GM23338 (cell line): ENCODE data around the gene TSR1. TPM values are rescaled to one million over a fixed set of nuclear protein-coding genes. Genes with fewer than 3 reads are reported as not detected.

Experiments
- ATAC-seq: fragments of 200-7000 bp; cut with Tn5 transposase; 3 replicates; pipeline ENCODE4 v1.9.1; 2020
- DNase-seq: peaks from one replicate; pipeline ENCODE4 v3.0.0-alpha.2; 2015; ENCODE audit warnings: low spot score
- H2AFZ ChIP-seq: fragments of 200-600 bp; sonication (generic); 2 replicates; pipeline ENCODE4 v1.8.0; 2016; ENCODE audit warnings: antibody characterized with exemption, mild to moderate bottlenecking, moderate library complexity
- H3F3A ChIP-seq: fragments of 200-600 bp; sonication (generic); replicated peaks from 2 replicates; pipeline ENCODE4 v1.8.0; 2017; ENCODE audit warnings: antibody characterized with exemption, mixed run types, low read depth
- H3K27ac ChIP-seq: fragments of 200-600 bp; sonication (generic); 2 replicates; pipeline ENCODE4 v1.6.1; 2016; ENCODE audit warnings: low read depth
- H3K27me3 ChIP-seq: fragments of 200-600 bp; sonication (generic); 2 replicates; pipeline ENCODE4 v1.8.0; 2016; ENCODE audit warnings: mild to moderate bottlenecking, mixed run types, moderate library complexity; ENCODE audit not compliant: insufficient read depth
- H3K36me3 ChIP-seq: fragments of 200-600 bp; sonication (generic); 2 replicates; pipeline ENCODE4 v1.8.0; 2016; ENCODE audit warnings: mild to moderate bottlenecking; ENCODE audit not compliant: insufficient read depth
- H3K4me1 ChIP-seq: fragments of 200-600 bp; sonication (generic); 2 replicates; pipeline ENCODE4 v1.8.0; 2016; ENCODE audit warnings: mild to moderate bottlenecking, moderate library complexity; ENCODE audit not compliant: insufficient read depth
- H3K4me2 ChIP-seq: fragments of 200-600 bp; sonication (generic); 2 replicates; pipeline ENCODE4 v1.7.1; 2017; ENCODE audit warnings: mixed run types
- H3K4me3 ChIP-seq: fragments of 200-600 bp; sonication (generic); 2 replicates; pipeline ENCODE4 v1.6.1; 2016; ENCODE audit warnings: mixed run types
- H3K79me2 ChIP-seq: fragments of 200-600 bp; sonication (generic); replicated peaks from 2 replicates; pipeline ENCODE4 v1.8.0; 2017; ENCODE audit warnings: mild to moderate bottlenecking; ENCODE audit not compliant: insufficient read depth
- H3K9me2 ChIP-seq: fragments of 200-600 bp; sonication (generic); 2 replicates; pipeline ENCODE4 v1.8.0; 2017; ENCODE audit not compliant: insufficient read depth
- H4K20me1 ChIP-seq: fragments of 200-600 bp; sonication (generic); replicated peaks from 2 replicates; pipeline ENCODE4 v1.8.0; 2017; ENCODE audit warnings: mild to moderate bottlenecking; ENCODE audit not compliant: insufficient read depth
- H3K27ac Mint-ChIP-seq: 2 replicates; pipeline ENCODE4 v1.8.0; 2020; ENCODE audit warnings: inconsistent platforms, mild to moderate bottlenecking, moderate library complexity, mixed read lengths
- H3K27me3 Mint-ChIP-seq: 3 replicates; pipeline ENCODE4 v1.8.0; 2022; ENCODE audit warnings: low read depth, mild to moderate bottlenecking, moderate library complexity, mixed read lengths, inconsistent platforms; ENCODE audit not compliant: insufficient read depth, poor library complexity
- H3K36me3 Mint-ChIP-seq: 3 replicates; pipeline ENCODE4 v1.8.0; 2021; ENCODE audit warnings: low read depth, mild to moderate bottlenecking, inconsistent platforms, moderate library complexity, mixed read lengths
- H3K4me1 Mint-ChIP-seq: 3 replicates; pipeline ENCODE4 v1.8.0; 2020; ENCODE audit warnings: mild to moderate bottlenecking, inconsistent platforms, mixed read lengths
- H3K4me3 Mint-ChIP-seq: 3 replicates; pipeline ENCODE4 v1.8.0; 2021; ENCODE audit warnings: moderate library complexity, mild to moderate bottlenecking, inconsistent platforms, mixed read lengths
- H3K9me3 Mint-ChIP-seq: 3 replicates; pipeline ENCODE4 v1.8.0; 2020; ENCODE audit warnings: moderate library complexity, mild to moderate bottlenecking, inconsistent platforms, mixed read lengths
- CREB1 ChIP-seq: fragments of 250-450 bp; sonication (Bioruptor Pico); IDR thresholded peaks from 2 replicates; pipeline ENCODE4 v1.5.0; 2020; ENCODE audit warnings: low read depth, mild to moderate bottlenecking, moderate library complexity
- EZH2 ChIP-seq: fragments of 200-600 bp; sonication (generic); IDR thresholded peaks from one replicate; pipeline ENCODE4 v1.8.0; 2017; ENCODE audit warnings: antibody characterized with exemption, mild to moderate bottlenecking, low read depth; ENCODE audit not compliant: unreplicated experiment
- EZH2phosphoT487 ChIP-seq: fragments of 200-600 bp; sonication (generic); IDR thresholded peaks from one replicate; pipeline ENCODE4 v1.8.1; 2018; ENCODE audit warnings: antibody characterized with exemption; ENCODE audit not compliant: unreplicated experiment
- JUNB ChIP-seq: IDR thresholded peaks from one replicate; pipeline ENCODE4 v1.6.1; 2016; ENCODE audit warnings: antibody characterized with exemption; ENCODE audit not compliant: unreplicated experiment
- NANOG ChIP-seq: IDR thresholded peaks from 2 replicates; pipeline ENCODE4 v1.6.1; 2016; ENCODE audit warnings: antibody characterized with exemption, borderline replicate concordance
- POLR2AphosphoS5 ChIP-seq: IDR thresholded peaks from 2 replicates; pipeline ENCODE4 v1.6.1; 2016; ENCODE audit warnings: antibody characterized with exemption, low read depth
- STAT1 ChIP-seq: IDR thresholded peaks from one replicate; pipeline ENCODE4 v1.6.1; 2016; ENCODE audit warnings: antibody characterized with exemption; ENCODE audit not compliant: unreplicated experiment
- ZNF114 ChIP-seq: fragments of 250-450 bp; sonication (Bioruptor Pico); IDR thresholded peaks from 2 replicates; pipeline ENCODE4 v1.5.0; 2020; ENCODE audit warnings: mild to moderate bottlenecking, moderate library complexity
- ZNF331 ChIP-seq: fragments of 250-450 bp; sonication (Bioruptor Pico); IDR thresholded peaks from 2 replicates; pipeline ENCODE4 v1.5.0; 2020; ENCODE audit warnings: low read depth, mild to moderate bottlenecking, moderate library complexity
- polyA plus RNA-seq: library from polyadenylated mRNA; unstranded; fragments of >200 nt; fragmentation: Nextera tagmentation; extraction: Ambion mirVana; gene quantifications from 2 replicates; pipeline ENCODE4 v1.2.1, GENCODE V29; 2016
- total RNA-seq: library from RNA; depleted of rRNA; stranded (reverse); fragments of >200 nt; shearing (Covaris generic); gene quantifications from 2 replicates; pipeline ENCODE4 v1.2.3, GENCODE V29; 2014
- TF ChIP-seq, protein P1 (sequence below): IDR thresholded peaks from one replicate; pipeline ENCODE4 v1.6.1; 2018; ENCODE audit warnings: antibody characterized with exemption; ENCODE audit not compliant: unreplicated experiment
- TF ChIP-seq, protein P2 (sequence below), 2 experiments: fragments of 200-600 bp in 1 of 2; sonication (generic) in 1 of 2; conservative IDR thresholded peaks; 2 replicates each; pipeline versions ENCODE4 v1.5.1 to v1.6.1; 2016 to 2017; ENCODE audit warnings: antibody characterized with exemption in 2 of 2, low read depth in 2 of 2, mild to moderate bottlenecking in 2 of 2, moderate library complexity in 1 of 2
- TF ChIP-seq, protein P3 (sequence below): IDR thresholded peaks from 2 replicates; pipeline ENCODE4 v1.6.1; 2016; ENCODE audit warnings: antibody characterized with exemption

The TSR1 gene
- total and polyA plus RNA-seq, 2 experiments from 2014 or later: 36.9 to 108 TPM

DNA sequence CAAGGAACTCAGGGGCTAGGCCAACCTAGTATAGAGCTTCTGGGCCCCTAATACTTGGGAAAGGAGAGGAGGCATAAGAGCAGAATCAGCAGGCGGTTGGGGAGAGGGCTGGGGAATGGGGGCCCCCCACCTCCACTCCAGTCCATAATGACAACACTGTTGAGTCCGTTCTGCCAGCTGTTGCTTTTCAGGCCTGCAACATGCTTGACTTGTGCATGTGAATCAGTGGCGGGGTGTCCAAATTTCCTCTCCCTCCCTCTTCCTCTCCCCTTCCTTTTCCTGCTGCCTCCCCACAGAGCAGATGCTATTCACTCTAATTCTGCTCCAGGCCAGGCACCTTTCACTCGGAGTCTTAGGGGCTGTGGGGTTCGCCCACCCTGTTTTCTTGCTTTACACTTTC, 32.8 kb upstream of the TSR1 start:
- Histone ChIP-seq H3K9me2 (no peaks in the 10 kb centered on the region), H3K4me3 (no peak overlapping the region), H3K27ac (no peak overlapping the region), H3K36me3 (no peaks in the 10 kb centered on the region), H3K27me3 (no peaks in the 10 kb centered on the region), H2AFZ (no peak overlapping the region), H3K79me2 (no peaks in the 10 kb centered on the region), H3K4me2 (no peak overlapping the region), H3K4me1 (no peaks in the 10 kb centered on the region; the same call in 1 of the 2 replicates), H3F3A (0 out of 2 replicates have a peak, but pooled peaks cover 3% of the 10 kb centered on the region), H4K20me1 (no peaks in the 10 kb centered on the region; the same call in none of the 2 replicates)
- Mint-ChIP-seq H3K27me3 (peaks cover 18% of the 10 kb centered on the region), H3K4me3 (no peak overlapping the region), H3K36me3 (peaks cover 12% of the 10 kb centered on the region; the same call in 2 of the 3 replicates), H3K27ac (peak overlapping the region; percentile 67; the same call in 1 of the 2 replicates), H3K9me3 (no peaks in the 10 kb centered on the region), H3K4me1 (peaks cover 17% of the 10 kb centered on the region)
- no peak for DNase-seq
- ATAC-seq: no peak
- TF ChIP-seq NANOG (no peak), ZNF331 (CRISPR knock-in tag) (no peak), EZH2phosphoT487 (no peak), JUNB (no peak), ZNF114 (no peak), STAT1 (no peak), CREB1 (CRISPR knock-in tag) (no peak), EZH2 (no peak), POLR2AphosphoS5 (no peak)
- TF ChIP-seq, protein P1, sequence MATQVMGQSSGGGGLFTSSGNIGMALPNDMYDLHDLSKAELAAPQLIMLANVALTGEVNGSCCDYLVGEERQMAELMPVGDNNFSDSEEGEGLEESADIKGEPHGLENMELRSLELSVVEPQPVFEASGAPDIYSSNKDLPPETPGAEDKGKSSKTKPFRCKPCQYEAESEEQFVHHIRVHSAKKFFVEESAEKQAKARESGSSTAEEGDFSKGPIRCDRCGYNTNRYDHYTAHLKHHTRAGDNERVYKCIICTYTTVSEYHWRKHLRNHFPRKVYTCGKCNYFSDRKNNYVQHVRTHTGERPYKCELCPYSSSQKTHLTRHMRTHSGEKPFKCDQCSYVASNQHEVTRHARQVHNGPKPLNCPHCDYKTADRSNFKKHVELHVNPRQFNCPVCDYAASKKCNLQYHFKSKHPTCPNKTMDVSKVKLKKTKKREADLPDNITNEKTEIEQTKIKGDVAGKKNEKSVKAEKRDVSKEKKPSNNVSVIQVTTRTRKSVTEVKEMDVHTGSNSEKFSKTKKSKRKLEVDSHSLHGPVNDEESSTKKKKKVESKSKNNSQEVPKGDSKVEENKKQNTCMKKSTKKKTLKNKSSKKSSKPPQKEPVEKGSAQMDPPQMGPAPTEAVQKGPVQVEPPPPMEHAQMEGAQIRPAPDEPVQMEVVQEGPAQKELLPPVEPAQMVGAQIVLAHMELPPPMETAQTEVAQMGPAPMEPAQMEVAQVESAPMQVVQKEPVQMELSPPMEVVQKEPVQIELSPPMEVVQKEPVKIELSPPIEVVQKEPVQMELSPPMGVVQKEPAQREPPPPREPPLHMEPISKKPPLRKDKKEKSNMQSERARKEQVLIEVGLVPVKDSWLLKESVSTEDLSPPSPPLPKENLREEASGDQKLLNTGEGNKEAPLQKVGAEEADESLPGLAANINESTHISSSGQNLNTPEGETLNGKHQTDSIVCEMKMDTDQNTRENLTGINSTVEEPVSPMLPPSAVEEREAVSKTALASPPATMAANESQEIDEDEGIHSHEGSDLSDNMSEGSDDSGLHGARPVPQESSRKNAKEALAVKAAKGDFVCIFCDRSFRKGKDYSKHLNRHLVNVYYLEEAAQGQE: no peak

DNA sequence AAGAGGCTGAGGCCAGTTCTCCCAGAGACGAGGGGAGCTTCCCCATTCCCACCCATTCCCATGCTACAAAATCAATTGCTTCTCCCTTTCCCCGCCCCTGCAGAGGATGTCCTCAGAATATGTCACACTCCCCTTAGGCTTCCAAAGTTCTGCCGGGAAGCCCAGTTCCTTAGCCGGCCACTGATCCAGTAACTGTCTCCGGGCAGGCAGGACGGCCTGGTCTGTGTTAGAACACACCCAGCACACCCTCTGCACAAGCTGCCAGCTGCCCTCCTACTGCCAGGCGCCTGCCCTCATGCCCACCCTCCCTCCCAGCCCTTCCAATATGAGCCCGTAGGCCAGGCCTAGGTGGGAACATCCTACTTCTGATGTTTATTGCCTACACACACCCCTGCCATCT, 32.1 kb upstream of the TSR1 start:
- peaks cover 9% of the 10 kb centered on the region; the same call in 1 of the 3 replicates for H3K36me3 Mint-ChIP-seq
- no peaks in the 10 kb centered on the region for H3K9me3 Mint-ChIP-seq
- no peaks in the 10 kb centered on the region for H3K27me3 ChIP-seq
- no peak overlapping the region for H3K4me3 ChIP-seq
- H3K4me1 ChIP-seq: no peaks in the 10 kb centered on the region; the same call in 1 of the 2 replicates
- DNase-seq (no peak), ATAC-seq (no peak)
- peaks cover 17% of the 10 kb centered on the region for H3K4me1 Mint-ChIP-seq
- H4K20me1 ChIP-seq: no peaks in the 10 kb centered on the region; the same call in 1 of the 2 replicates
- H2AFZ ChIP-seq: no peak overlapping the region
- no peak overlapping the region for H3K27ac Mint-ChIP-seq
- no peaks in the 10 kb centered on the region for H3K79me2 ChIP-seq
- peaks cover 18% of the 10 kb centered on the region for H3K27me3 Mint-ChIP-seq
- 0 out of 2 replicates have a peak, but pooled peaks cover 3% of the 10 kb centered on the region for H3F3A ChIP-seq
- H3K9me2 ChIP-seq: no peaks in the 10 kb centered on the region
- no peak overlapping the region for H3K27ac ChIP-seq
- H3K4me3 Mint-ChIP-seq: no peak overlapping the region
- no peaks in the 10 kb centered on the region for H3K36me3 ChIP-seq
- no peak overlapping the region for H3K4me2 ChIP-seq
- TF ChIP-seq NANOG (no peak), POLR2AphosphoS5 (no peak), EZH2phosphoT487 (no peak), ZNF331 (CRISPR knock-in tag) (no peak), ZNF114 (no peak), STAT1 (no peak), CREB1 (CRISPR knock-in tag) (no peak), JUNB (no peak), EZH2 (no peak)
- TF ChIP-seq, protein P2, sequence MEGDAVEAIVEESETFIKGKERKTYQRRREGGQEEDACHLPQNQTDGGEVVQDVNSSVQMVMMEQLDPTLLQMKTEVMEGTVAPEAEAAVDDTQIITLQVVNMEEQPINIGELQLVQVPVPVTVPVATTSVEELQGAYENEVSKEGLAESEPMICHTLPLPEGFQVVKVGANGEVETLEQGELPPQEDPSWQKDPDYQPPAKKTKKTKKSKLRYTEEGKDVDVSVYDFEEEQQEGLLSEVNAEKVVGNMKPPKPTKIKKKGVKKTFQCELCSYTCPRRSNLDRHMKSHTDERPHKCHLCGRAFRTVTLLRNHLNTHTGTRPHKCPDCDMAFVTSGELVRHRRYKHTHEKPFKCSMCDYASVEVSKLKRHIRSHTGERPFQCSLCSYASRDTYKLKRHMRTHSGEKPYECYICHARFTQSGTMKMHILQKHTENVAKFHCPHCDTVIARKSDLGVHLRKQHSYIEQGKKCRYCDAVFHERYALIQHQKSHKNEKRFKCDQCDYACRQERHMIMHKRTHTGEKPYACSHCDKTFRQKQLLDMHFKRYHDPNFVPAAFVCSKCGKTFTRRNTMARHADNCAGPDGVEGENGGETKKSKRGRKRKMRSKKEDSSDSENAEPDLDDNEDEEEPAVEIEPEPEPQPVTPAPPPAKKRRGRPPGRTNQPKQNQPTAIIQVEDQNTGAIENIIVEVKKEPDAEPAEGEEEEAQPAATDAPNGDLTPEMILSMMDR (conservative IDR thresholded peaks at IDR 0.05; ENCODE audit: low read depth in 2 of 2): no peak
- TF ChIP-seq, protein P1: no peak
- TF ChIP-seq, protein P3, sequence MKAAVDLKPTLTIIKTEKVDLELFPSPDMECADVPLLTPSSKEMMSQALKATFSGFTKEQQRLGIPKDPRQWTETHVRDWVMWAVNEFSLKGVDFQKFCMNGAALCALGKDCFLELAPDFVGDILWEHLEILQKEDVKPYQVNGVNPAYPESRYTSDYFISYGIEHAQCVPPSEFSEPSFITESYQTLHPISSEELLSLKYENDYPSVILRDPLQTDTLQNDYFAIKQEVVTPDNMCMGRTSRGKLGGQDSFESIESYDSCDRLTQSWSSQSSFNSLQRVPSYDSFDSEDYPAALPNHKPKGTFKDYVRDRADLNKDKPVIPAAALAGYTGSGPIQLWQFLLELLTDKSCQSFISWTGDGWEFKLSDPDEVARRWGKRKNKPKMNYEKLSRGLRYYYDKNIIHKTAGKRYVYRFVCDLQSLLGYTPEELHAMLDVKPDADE: no peak
